Activated CD8-positive, alpha-beta T cell treated with anti-CD3 and anti-CD28 coated beads for 36 hours (primary cell): Measurements from ENCODE around the gene UPF1. TPM values are rescaled to one million over a fixed set of nuclear protein-coding genes. Genes with fewer than 3 reads are reported as not detected.
A peak's percentile ranks its signal among the peaks of the same experiment; 100 is the strongest.

Experiments used
- ATAC-seq: fragments of 200-7000 bp; cut with Tn5 transposase; one replicate; pipeline ENCODE4 v1.10.0; 2021; ENCODE audit warnings: mild to moderate bottlenecking, moderate library complexity
- CTCF ChIA-PET: fragments of 350-600 bp; sonication (Branson Sonifier 250); formaldehyde crosslinking; loops from one replicate; lab custom pipeline; 2021; ENCODE audit warnings: antibody characterized with exemption; lab: Charles Lee
- POLR2A ChIA-PET: fragments of 350-600 bp; sonication (Branson Sonifier 250); formaldehyde crosslinking; loops from one replicate; lab custom pipeline; 2021; ENCODE audit warnings: antibody characterized with exemption; lab: Charles Lee
- DNase-seq: peaks from one replicate; pipeline ENCODE4 v3.0.0-alpha.2; 2020
- H3K27ac Mint-ChIP-seq: one replicate; pipeline ENCODE4 v1.8.0; 2021; ENCODE audit warnings: mild to moderate bottlenecking, mixed read lengths
- H3K27me3 Mint-ChIP-seq: one replicate; pipeline ENCODE4 v1.8.0; 2021; ENCODE audit warnings: mixed read lengths
- H3K36me3 Mint-ChIP-seq: one replicate; pipeline ENCODE4 v1.8.0; 2021; ENCODE audit warnings: low read depth, mixed read lengths
- H3K4me1 Mint-ChIP-seq: one replicate; pipeline ENCODE4 v1.8.0; 2021; ENCODE audit warnings: low read depth, mixed read lengths
- H3K4me3 Mint-ChIP-seq: one replicate; pipeline ENCODE4 v1.8.0; 2021; ENCODE audit warnings: mild to moderate bottlenecking, moderate library complexity, mixed read lengths
- H3K9me3 Mint-ChIP-seq: one replicate; pipeline ENCODE4 v1.8.0; 2021; ENCODE audit warnings: mixed read lengths
- intact Hi-C: fragments of 100-400 bp; cut with micrococcal nuclease; formaldehyde crosslinking; loops from one replicate; pipeline ENCODE4 v1.10.0; 2022
- total RNA-seq, 2 experiments: library from RNA; stranded (reverse); gene quantifications; one replicate each; pipeline ENCODE4 v1.2.3, GENCODE V29; 2021
- TF ChIP-seq, protein P1 (sequence below): fragments of 200-600 bp; IDR thresholded peaks from one replicate; pipeline ENCODE4 v1.8.0; 2022; ENCODE audit warnings: antibody characterized with exemption, mild to moderate bottlenecking

The UPF1 gene
- total RNA-seq, 2 experiments from 2014 or later, result 75.9 to 87.6 TPM

DNA sequence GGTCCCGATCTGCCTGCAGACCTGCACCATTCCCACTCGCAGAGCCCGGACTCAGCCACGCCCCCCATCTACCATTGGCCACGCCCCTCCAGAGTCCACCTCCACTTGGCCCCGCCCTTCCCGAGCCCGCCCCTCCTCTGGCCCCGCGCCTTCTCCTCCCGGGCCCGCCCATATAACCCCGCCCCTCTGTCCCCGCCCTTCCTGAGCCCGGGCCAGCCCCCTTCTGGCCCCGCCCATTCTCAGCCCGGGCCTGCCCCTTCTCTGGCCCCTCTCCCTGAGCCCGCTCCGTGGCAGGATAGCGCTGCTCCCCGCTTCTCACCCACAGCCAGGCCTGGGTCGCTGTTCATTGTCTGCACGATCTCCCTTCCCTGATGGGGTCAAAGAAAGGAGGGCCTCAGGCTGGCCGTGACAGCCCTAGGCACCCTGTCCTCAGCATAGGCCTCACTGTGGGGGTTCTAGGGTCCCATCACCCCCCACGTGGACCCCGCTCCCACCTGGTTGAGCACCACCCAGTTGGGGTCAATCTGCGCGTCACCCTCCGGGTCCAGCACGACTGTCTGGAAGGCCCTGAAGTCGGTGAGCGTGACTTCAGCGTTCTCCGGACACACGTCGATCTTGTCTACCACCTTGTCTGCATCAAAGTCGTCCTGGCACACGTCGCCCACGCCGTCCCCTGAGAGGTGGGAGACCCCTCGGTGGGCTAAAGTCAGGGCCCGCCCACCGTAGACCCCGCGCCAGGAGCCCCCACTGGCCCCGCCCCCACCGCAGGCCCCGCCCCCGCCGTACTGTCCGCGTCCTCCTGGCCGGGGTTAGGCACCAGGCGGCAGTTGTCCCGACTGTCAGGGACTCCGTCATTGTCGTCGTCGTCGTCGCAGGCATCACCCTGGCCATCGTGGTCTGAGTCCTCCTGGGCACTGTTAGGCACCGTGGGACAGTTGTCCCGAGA is 46.3 kb upstream of the UPF1 start:
- Mint-ChIP-seq H3K9me3 (peaks cover 3% of the 10 kb centered on the region), H3K27me3 (peaks cover 47% of the 10 kb centered on the region), H3K4me3 (no peak overlapping the region), H3K4me1 (peaks cover 35% of the 10 kb centered on the region), H3K27ac (no peak overlapping the region), H3K36me3 (peaks cover 3% of the 10 kb centered on the region)
- ChIA-PET CTCF (no interaction called here), POLR2A (interaction anchor here (1.3 kb wide), 1 partner anchor 12 kb away, joined by 3 read pairs; no protein-coding TSS in a partner anchor)
- peak; percentile 89 for DNase-seq
- TF ChIP-seq, protein P1, sequence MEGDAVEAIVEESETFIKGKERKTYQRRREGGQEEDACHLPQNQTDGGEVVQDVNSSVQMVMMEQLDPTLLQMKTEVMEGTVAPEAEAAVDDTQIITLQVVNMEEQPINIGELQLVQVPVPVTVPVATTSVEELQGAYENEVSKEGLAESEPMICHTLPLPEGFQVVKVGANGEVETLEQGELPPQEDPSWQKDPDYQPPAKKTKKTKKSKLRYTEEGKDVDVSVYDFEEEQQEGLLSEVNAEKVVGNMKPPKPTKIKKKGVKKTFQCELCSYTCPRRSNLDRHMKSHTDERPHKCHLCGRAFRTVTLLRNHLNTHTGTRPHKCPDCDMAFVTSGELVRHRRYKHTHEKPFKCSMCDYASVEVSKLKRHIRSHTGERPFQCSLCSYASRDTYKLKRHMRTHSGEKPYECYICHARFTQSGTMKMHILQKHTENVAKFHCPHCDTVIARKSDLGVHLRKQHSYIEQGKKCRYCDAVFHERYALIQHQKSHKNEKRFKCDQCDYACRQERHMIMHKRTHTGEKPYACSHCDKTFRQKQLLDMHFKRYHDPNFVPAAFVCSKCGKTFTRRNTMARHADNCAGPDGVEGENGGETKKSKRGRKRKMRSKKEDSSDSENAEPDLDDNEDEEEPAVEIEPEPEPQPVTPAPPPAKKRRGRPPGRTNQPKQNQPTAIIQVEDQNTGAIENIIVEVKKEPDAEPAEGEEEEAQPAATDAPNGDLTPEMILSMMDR, result no peak
- intact Hi-C loops, result no loop called here
- ATAC-seq, result peak; percentile 91

DNA sequence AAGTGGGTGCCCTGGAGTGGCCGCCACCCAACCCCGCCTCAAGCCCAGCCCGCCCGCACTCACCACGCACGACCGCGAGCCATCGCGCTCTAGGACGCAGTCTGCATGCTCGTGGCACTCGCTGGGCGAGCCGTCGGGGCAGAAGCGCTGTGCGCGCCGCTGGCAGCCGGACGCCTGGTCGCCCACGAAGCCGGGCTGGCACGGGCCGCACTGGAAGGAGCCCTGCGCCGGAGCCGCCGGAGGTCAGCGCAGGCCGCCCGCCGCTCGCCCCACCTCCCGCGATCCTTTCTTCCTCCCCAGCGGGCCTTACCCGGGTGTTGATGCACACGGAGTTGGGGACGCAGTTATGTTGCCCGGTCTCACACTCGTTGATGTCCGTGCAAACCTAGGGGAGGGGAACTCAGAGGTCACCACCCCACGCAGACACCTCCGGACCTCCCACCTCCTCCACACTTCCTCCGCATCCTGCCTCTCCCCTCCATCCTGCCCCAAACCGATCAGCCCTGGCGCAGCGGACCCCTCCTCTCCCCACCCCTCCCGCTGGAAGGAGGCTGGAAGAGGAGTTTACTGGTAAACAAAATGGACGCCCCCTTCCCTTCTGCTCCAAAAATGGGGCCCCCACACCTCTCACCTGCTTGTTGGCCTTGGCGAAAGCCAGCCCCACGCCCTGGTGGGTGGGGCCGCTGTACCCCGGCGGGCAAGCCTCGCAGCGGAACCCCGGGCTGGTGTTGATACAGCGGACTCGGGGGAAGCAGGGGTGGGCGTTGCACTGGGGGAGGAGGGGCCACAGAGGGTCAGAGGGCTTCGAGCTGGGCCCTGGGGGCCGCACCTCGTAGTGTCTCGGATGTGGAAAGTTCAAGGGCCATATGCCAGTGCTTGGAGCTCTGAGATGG is 43.0 kb upstream of the UPF1 start:
- Mint-ChIP-seq H3K4me3 (peak overlapping the region; percentile 37), H3K9me3 (peaks cover 3% of the 10 kb centered on the region), H3K36me3 (peaks cover 3% of the 10 kb centered on the region), H3K4me1 (peaks cover 37% of the 10 kb centered on the region), H3K27me3 (peaks cover 74% of the 10 kb centered on the region), H3K27ac (no peak overlapping the region)
- intact Hi-C loops, result no loop called here
- DNase-seq (no peak), ATAC-seq (no peak)
- TF ChIP-seq, protein P1, result no peak
- ChIA-PET POLR2A (no interaction called here), CTCF (no interaction called here)

DNA sequence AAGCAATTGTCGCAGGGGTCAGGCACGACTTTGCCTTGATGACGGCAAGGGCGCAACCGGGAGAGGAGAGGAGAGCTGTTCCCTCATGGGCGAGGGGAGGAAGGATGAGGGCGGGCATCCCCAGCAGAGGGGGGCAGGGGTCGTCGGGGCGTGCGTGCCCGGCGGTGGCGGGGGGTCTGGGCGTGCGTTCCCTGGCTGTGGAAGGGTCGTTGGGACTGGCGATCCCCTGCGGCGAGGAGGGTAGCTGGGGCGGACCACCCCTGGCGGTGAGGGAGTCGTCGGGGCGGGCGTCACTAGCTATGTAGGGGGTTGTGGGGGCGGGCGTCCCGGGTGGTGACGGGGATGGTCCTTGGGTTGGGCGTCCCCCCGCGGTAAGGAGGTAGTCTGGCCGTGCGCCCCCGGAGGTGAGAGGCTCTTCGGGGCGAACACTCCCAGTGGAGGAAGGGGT is 42.3 kb upstream of the UPF1 start:
- Mint-ChIP-seq H3K4me1 (peaks cover 37% of the 10 kb centered on the region), H3K27me3 (peaks cover 75% of the 10 kb centered on the region), H3K4me3 (peak overlapping the region; percentile 37), H3K27ac (no peak overlapping the region), H3K36me3 (peaks cover 3% of the 10 kb centered on the region), H3K9me3 (peaks cover 3% of the 10 kb centered on the region)
- TF ChIP-seq, protein P1, result no peak
- ChIA-PET POLR2A (no interaction called here), CTCF (no interaction called here)
- no peak for DNase-seq
- intact Hi-C loops, result no loop called here
- ATAC-seq, result no peak

DNA sequence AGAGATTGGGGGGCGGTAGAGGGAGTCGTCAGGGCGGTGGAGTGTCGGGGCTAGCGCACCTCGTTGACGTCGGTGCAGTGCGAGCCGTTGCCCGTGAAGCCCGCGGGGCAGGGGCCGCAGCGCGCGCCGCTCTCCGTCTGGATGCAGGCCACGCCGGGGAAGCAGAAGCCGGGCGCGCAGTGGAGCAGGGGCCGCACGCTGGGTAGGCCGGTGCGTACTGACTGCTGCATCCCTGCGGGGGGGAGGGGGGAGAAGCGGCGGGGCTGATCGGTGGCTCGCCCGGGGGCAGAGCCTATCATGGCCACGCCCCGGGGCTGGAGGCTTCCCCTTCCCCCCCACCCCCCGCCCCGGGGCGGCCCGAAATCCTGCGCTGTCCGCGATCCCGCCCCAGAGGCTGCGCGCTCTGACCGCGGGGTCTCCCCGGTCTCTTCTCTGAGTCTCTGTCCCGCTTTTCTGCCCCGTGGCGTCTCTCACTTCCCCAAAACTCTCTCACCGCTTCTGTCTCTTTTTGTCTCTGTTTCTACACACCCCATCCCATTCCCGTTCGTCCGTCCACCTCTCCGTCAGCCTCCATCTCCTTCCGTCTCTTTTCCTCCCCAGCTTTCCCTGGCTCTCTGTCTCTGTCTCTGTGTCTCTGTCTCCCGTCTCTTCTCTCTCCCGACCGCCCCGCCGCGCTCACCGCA is 41.7 kb upstream of the UPF1 start:
- Mint-ChIP-seq H3K27me3 (peaks cover 76% of the 10 kb centered on the region), H3K4me3 (peak overlapping the region; percentile 48), H3K9me3 (peaks cover 3% of the 10 kb centered on the region), H3K27ac (no peak overlapping the region), H3K4me1 (peaks cover 37% of the 10 kb centered on the region), H3K36me3 (peaks cover 3% of the 10 kb centered on the region)
- DNase-seq, result peak; percentile 46
- intact Hi-C loops, result no loop called here
- peak; percentile 18 for ATAC-seq
- TF ChIP-seq, protein P1, result no peak
- POLR2A ChIA-PET, result no interaction called here
- CTCF ChIA-PET, result no interaction called here
